K562 (cell line): Measurements from ENCODE around the gene DCHS2. TPM values are rescaled to one million over a fixed set of nuclear protein-coding genes. Genes with fewer than 3 reads are reported as not detected.

Experiments used
- CHD2 ChIP-seq: IDR thresholded peaks from 2 replicates; pipeline ENCODE4 v1.6.1; 2011; ENCODE audit warnings: low read depth, low read length
- CREB5 ChIP-seq: fragments of 250-450 bp; sonication (Bioruptor Pico); IDR thresholded peaks from 2 replicates; pipeline ENCODE4 v1.5.0; 2020; ENCODE audit warnings: mild to moderate bottlenecking
- DPF2 ChIP-seq: fragments of 450-650 bp; IDR thresholded peaks from 2 replicates; pipeline ENCODE4 v1.6.1; 2016
- EP400 ChIP-seq: fragments of 450-650 bp; IDR thresholded peaks from 2 replicates; pipeline ENCODE4 v1.6.1; 2017; ENCODE audit warnings: antibody characterized with exemption, mild to moderate bottlenecking, moderate library complexity
- EZH2 ChIP-seq: IDR thresholded peaks from 2 replicates; pipeline ENCODE4 v1.6.1; 2012; ENCODE audit warnings: low read depth, mild to moderate bottlenecking, inconsistent platforms, low read length, borderline replicate concordance
- GABPB1 ChIP-seq: sonication (generic); formaldehyde crosslinking; IDR thresholded peaks from 2 replicates; pipeline ENCODE4 v1.8.0; 2022; ENCODE audit warnings: mild to moderate bottlenecking, missing genetic modification reagents
- HDAC2 ChIP-seq: fragments of 450-650 bp; IDR thresholded peaks from 2 replicates; pipeline ENCODE4 v1.6.1; 2016; ENCODE audit warnings: mild to moderate bottlenecking
- LCOR ChIP-seq: sonication (generic); formaldehyde crosslinking; IDR thresholded peaks from 2 replicates; pipeline ENCODE4 v1.8.0; 2022; ENCODE audit warnings: mild to moderate bottlenecking, missing genetic modification reagents
- NR4A1 ChIP-seq, 2 experiments: fragments of 250-450 bp in 1 of 2; fragments of 450-650 bp in 1 of 2; sonication (Bioruptor Pico) in 1 of 2; IDR thresholded peaks; 2 replicates each; pipeline versions ENCODE4 v1.4.0 to v1.6.1; 2016 to 2020; ENCODE audit warnings: mild to moderate bottlenecking in 2 of 2, missing compliant biosample characterization in 1 of 2, missing genetic modification characterization in 1 of 2, moderate library complexity in 1 of 2
- PML ChIP-seq: IDR thresholded peaks from 2 replicates; pipeline ENCODE4 v1.6.1; 2012; ENCODE audit warnings: low read length, inconsistent platforms
- POU5F1 ChIP-seq: fragments of 150-350 bp; IDR thresholded peaks from 2 replicates; pipeline ENCODE4 v1.6.1; 2014; ENCODE audit warnings: borderline replicate concordance, low read length, low read depth, mild to moderate bottlenecking; ENCODE audit not compliant: partially characterized antibody
- PRDM10 ChIP-seq: fragments of 450-650 bp; IDR thresholded peaks from 2 replicates; pipeline ENCODE4 v1.6.1; 2018; ENCODE audit not compliant: partially characterized antibody
- RCOR1 ChIP-seq, 2 experiments: IDR thresholded peaks; 2 replicates each; pipeline ENCODE4 v1.6.1; 2012; ENCODE audit warnings: low read depth in 2 of 2, low read length in 2 of 2, borderline replicate concordance in 1 of 2, improper control_type of control experiment in 1 of 2
- RNF219 ChIP-seq: fragments of 250-450 bp; sonication (Bioruptor Pico); IDR thresholded peaks from 2 replicates; pipeline ENCODE4 v1.5.0; 2022; ENCODE audit warnings: mild to moderate bottlenecking
- SNAPC5 ChIP-seq: fragments of 250-450 bp; sonication (Bioruptor Pico); IDR thresholded peaks from 2 replicates; pipeline ENCODE4 v1.8.0; 2021; ENCODE audit warnings: moderate library complexity, mild to moderate bottlenecking, inconsistent platforms
- TAF9B ChIP-seq: fragments of 450-650 bp; IDR thresholded peaks from 2 replicates; pipeline ENCODE4 v1.6.1; 2018; ENCODE audit warnings: mild to moderate bottlenecking; ENCODE audit not compliant: partially characterized antibody
- TBP ChIP-seq: optimal IDR thresholded peaks from 2 replicates; pipeline ENCODE3; 2011; ENCODE audit warnings: low read depth, low read length, improper control_type of control experiment
- ZNF212 ChIP-seq: fragments of 450-650 bp; formaldehyde crosslinking; IDR thresholded peaks from 2 replicates; pipeline ENCODE4 v1.4.0; 2020; ENCODE audit warnings: mild to moderate bottlenecking
- ZNF23 ChIP-seq: fragments of 250-450 bp; sonication (Bioruptor Pico); IDR thresholded peaks from 2 replicates; pipeline ENCODE4 v1.4.0; 2020; ENCODE audit warnings: mild to moderate bottlenecking
- ZNF764 ChIP-seq: fragments of 250-450 bp; sonication (Bioruptor Pico); IDR thresholded peaks from 2 replicates; pipeline ENCODE4 v1.4.0; 2020; ENCODE audit warnings: low read depth, mild to moderate bottlenecking, moderate library complexity
- ZSCAN29 ChIP-seq: fragments of 450-650 bp; IDR thresholded peaks from 2 replicates; pipeline ENCODE4 v1.6.1; 2017
- polyA plus RNA-seq, 8 experiments: library from polyadenylated mRNA; depleted of rRNA in 4 of 8; stranded (reverse) in 5 of 8; unstranded in 3 of 8; fragments of >200 nt; fragmentation: Nextera tagmentation in 2 of 8; fragmentation: Illumina TruSeq in 1 of 8; extraction: Ambion mirVana in 2 of 8; extraction: Trizol in 1 of 8; gene quantifications; 2 replicates each; pipeline versions ENCODE4 v1.2.1 to v1.2.3, GENCODE V29; 2011 to 2014; ENCODE audit warnings: inconsistent platforms in 1 of 8, missing spikeins in 1 of 8
- total RNA-seq, 7 experiments: library from RNA; depleted of rRNA in 6 of 7; stranded (reverse); fragments of >200 nt in 6 of 7; fragmentation: Illumina TruSeq in 2 of 7; extraction: Trizol in 2 of 7; gene quantifications; 2 replicates each; pipeline versions ENCODE4 v1.2.1 to v1.2.3, GENCODE V29; 2011 to 2021; ENCODE audit warnings: low replicate concordance in 1 of 7

DCHS2 gene
- total and polyA plus RNA-seq, 9 of the 15 experiments (the other 6 are each of a cell fraction or from before 2014, with no cell fraction given), result 0.49 to 7.1 (median 5.3) TPM

- TF ChIP-seq RNF219 (no peak), ZSCAN29 (no peak), ZNF764 (CRISPR knock-in tag) (no peak), PML (peak; percentile 50; the same call in 1 of the 2 replicates), TBP (no peak), POU5F1 (peak; percentile 10), HDAC2 (peak; percentile 10; the same call in 1 of the 2 replicates), GABPB1 (CRISPR knock-in tag) (no peak), RCOR1 (IDR thresholded peaks at IDR 0.05; ENCODE audit: borderline replicate concordance in 1 of 2, low read depth in 2 of 2, low read length in 2 of 2) (peak in 1 of 2 experiments; percentile 78; a peak in 2 of 4 replicates), EZH2 (no peak), ZNF23 (CRISPR knock-in tag) (no peak), CREB5 (CRISPR knock-in tag) (no peak), EP400 (no peak), TAF9B (peak; percentile 29), NR4A1 (CRISPR knock-in tag; IDR thresholded peaks at IDR 0.05) (no peak), NR4A1 (tag; IDR thresholded peaks at IDR 0.05) (no peak), DPF2 (peak; percentile 92), ZNF212 (CRISPR knock-in tag) (no peak), CHD2 (no peak), LCOR (CRISPR knock-in tag) (0 out of 2 replicates have a peak, but pooled peaks have one; percentile 17), PRDM10 (peak; percentile 75), SNAPC5 (CRISPR knock-in tag) (no peak)
These were observed 18.1 kb downstream of the DCHS2 start (continued) for GRCh38 chr4:154473497-154473896.
